Breast epithelium (tissue), 3 donors: Measurements from ENCODE around the gene DENND6A.

ENCODE experiments used
- POLR2A ChIP-seq: fragments of 450-650 bp; IDR thresholded peaks from one replicate; pipeline ENCODE4 v1.6.1; 2016; ENCODE audit warnings: antibody characterized with exemption, mild to moderate bottlenecking, moderate library complexity
- POLR2AphosphoS5 ChIP-seq, 3 donors: sonication (generic); formaldehyde crosslinking; IDR thresholded peaks; one replicate each; pipeline ENCODE4 v1.6.1; 2017; ENCODE audit warnings: antibody characterized with exemption in 3 of 3
- TF ChIP-seq, protein P1 (sequence below), 3 donors: fragments of 450-650 bp; IDR thresholded peaks; one replicate each; pipeline ENCODE4 v1.5.1; 2016 to 2017; ENCODE audit warnings: antibody characterized with exemption in 3 of 3, mild to moderate bottlenecking in 3 of 3, moderate library complexity in 3 of 3

DNA sequence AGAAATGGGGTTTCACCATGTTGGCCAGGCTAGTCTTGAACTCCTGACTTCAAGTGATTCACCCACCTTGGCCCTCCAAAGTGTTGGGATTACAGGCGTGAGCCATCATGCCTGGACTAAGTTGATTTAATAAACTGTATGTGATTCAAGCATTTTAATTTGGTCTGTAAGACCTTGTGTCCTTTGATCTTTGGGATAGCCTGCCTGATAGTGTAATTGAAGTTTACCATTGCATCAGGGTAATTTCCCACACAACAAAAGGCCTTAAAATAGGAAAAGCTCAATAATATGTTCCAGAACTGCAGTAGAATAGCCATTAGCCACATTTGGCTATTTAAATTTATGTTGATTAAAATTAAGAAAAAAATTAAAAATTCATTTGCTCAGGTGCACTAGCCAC lies 25.2 kb upstream of the DENND6A start:
- TF ChIP-seq, protein P1, sequence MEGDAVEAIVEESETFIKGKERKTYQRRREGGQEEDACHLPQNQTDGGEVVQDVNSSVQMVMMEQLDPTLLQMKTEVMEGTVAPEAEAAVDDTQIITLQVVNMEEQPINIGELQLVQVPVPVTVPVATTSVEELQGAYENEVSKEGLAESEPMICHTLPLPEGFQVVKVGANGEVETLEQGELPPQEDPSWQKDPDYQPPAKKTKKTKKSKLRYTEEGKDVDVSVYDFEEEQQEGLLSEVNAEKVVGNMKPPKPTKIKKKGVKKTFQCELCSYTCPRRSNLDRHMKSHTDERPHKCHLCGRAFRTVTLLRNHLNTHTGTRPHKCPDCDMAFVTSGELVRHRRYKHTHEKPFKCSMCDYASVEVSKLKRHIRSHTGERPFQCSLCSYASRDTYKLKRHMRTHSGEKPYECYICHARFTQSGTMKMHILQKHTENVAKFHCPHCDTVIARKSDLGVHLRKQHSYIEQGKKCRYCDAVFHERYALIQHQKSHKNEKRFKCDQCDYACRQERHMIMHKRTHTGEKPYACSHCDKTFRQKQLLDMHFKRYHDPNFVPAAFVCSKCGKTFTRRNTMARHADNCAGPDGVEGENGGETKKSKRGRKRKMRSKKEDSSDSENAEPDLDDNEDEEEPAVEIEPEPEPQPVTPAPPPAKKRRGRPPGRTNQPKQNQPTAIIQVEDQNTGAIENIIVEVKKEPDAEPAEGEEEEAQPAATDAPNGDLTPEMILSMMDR (IDR thresholded peaks at IDR 0.05), result no peak
- no peak for TF ChIP-seq POLR2A
- TF ChIP-seq POLR2AphosphoS5 (IDR thresholded peaks at IDR 0.05), result no peak
